Astrocyte (in vitro differentiated cells and primary cell): Measurements from ENCODE around the gene BCOR. TPM values are rescaled to one million over a fixed set of nuclear protein-coding genes. Genes with fewer than 3 reads are reported as not detected.

Experiments
- DNase-seq: peaks from one replicate; pipeline ENCODE4 v3.0.0-alpha.2; 2010; ENCODE audit warnings: low read depth
- FAIRE-seq: peaks from 2 replicates; lab custom pipeline; 2011; peaks lifted over from hg19 to GRCh38; lab: Jason Lieb, UNC
- H2AFZ ChIP-seq: 2 replicates; pipeline ENCODE4 v1.6.0; 2012; ENCODE audit warnings: low read depth, low read length, inconsistent platforms
- H3K27ac ChIP-seq: 2 replicates; pipeline ENCODE4 v1.5.1; 2011; ENCODE audit warnings: low read depth, low read length, inconsistent platforms
- H3K27me3 ChIP-seq: 2 replicates; pipeline ENCODE4 v1.6.0; 2011; ENCODE audit warnings: low read length, inconsistent platforms; ENCODE audit not compliant: insufficient read depth
- H3K36me3 ChIP-seq: 2 replicates; pipeline ENCODE4 v1.5.1; 2011; ENCODE audit warnings: low read length, inconsistent platforms; ENCODE audit not compliant: insufficient read depth
- H3K4me1 ChIP-seq: 2 replicates; pipeline ENCODE4 v1.5.1; 2011; ENCODE audit warnings: low read length, inconsistent platforms; ENCODE audit not compliant: insufficient read depth
- H3K4me2 ChIP-seq: 2 replicates; pipeline ENCODE4 v1.6.0; 2012; ENCODE audit warnings: low read length, inconsistent platforms
- H3K4me3 ChIP-seq: 2 replicates; pipeline ENCODE4 v1.5.1; 2011; ENCODE audit warnings: low read depth, mild to moderate bottlenecking, low read length, inconsistent platforms; ENCODE audit not compliant: insufficient read depth
- H3K79me2 ChIP-seq: 2 replicates; pipeline ENCODE4 v1.6.0; 2012; ENCODE audit warnings: mild to moderate bottlenecking, low read length, inconsistent platforms; ENCODE audit not compliant: insufficient read depth
- H3K9ac ChIP-seq: 2 replicates; pipeline ENCODE4 v1.6.0; 2012; ENCODE audit warnings: mild to moderate bottlenecking, low read length, inconsistent platforms
- H3K9me3 ChIP-seq: 2 replicates; pipeline ENCODE4 v1.5.1; 2012; ENCODE audit warnings: low read depth, mild to moderate bottlenecking, low read length, inconsistent platforms; ENCODE audit not compliant: insufficient read depth
- H4K20me1 ChIP-seq: 2 replicates; pipeline ENCODE4 v1.6.0; 2012; ENCODE audit warnings: low read length, inconsistent platforms; ENCODE audit not compliant: insufficient read depth
- H3K27ac Mint-ChIP-seq: one replicate; pipeline ENCODE4 v1.8.0; 2021; ENCODE audit warnings: mild to moderate bottlenecking, mixed read lengths; ENCODE audit not compliant: unreplicated experiment
- H3K27me3 Mint-ChIP-seq: one replicate; pipeline ENCODE4 v1.8.0; 2021; ENCODE audit warnings: low read depth, mixed read lengths; ENCODE audit not compliant: unreplicated experiment
- H3K36me3 Mint-ChIP-seq: one replicate; pipeline ENCODE4 v1.8.0; 2021; ENCODE audit warnings: low read depth, mixed read lengths; ENCODE audit not compliant: unreplicated experiment
- H3K4me1 Mint-ChIP-seq: one replicate; pipeline ENCODE4 v1.8.0; 2021; ENCODE audit warnings: low read depth, mixed read lengths; ENCODE audit not compliant: unreplicated experiment
- H3K4me3 Mint-ChIP-seq: one replicate; pipeline ENCODE4 v1.8.0; 2021; ENCODE audit warnings: mild to moderate bottlenecking, moderate library complexity, mixed read lengths; ENCODE audit not compliant: unreplicated experiment
- H3K9me3 Mint-ChIP-seq: one replicate; pipeline ENCODE4 v1.8.0; 2021; ENCODE audit warnings: mild to moderate bottlenecking, mixed read lengths; ENCODE audit not compliant: unreplicated experiment
- CTCF ChIP-seq: IDR thresholded peaks from 2 replicates; pipeline ENCODE4 v1.5.1; 2011; ENCODE audit warnings: low read depth, mild to moderate bottlenecking, inconsistent platforms, low read length, moderate library complexity; ENCODE audit not compliant: insufficient read depth
- EZH2 ChIP-seq: IDR thresholded peaks from 2 replicates; pipeline ENCODE4 v1.6.1; 2012; ENCODE audit warnings: mild to moderate bottlenecking, low read length, inconsistent platforms; ENCODE audit not compliant: insufficient read depth
- total RNA-seq: library from RNA; stranded (reverse); gene quantifications from 2 replicates; pipeline ENCODE4 v1.2.1, GENCODE V29; 2021

BCOR gene
- total RNA-seq, 1 donor from 2014 or later = 9.0 TPM

- no peak for FAIRE-seq
- peak overlapping the region; percentile 26 for H3K27ac Mint-ChIP-seq
- Histone ChIP-seq H2AFZ (no peak overlapping the region), H3K4me3 (no peak overlapping the region), H3K27ac (no peak overlapping the region), H3K9ac (no peak overlapping the region), H3K9me3 (no peaks in the 10 kb centered on the region), H3K79me2 (peaks cover 3% of the 10 kb centered on the region), H4K20me1 (no peaks in the 10 kb centered on the region), H3K27me3 (no peaks in the 10 kb centered on the region), H3K36me3 (no peaks in the 10 kb centered on the region), H3K4me1 (peaks cover 8% of the 10 kb centered on the region), H3K4me2 (peak overlapping the region; percentile 33)
- H3K4me1 Mint-ChIP-seq = no peaks in the 10 kb centered on the region
- no peaks in the 10 kb centered on the region for H3K9me3 Mint-ChIP-seq
- H3K27me3 Mint-ChIP-seq = peaks cover 6% of the 10 kb centered on the region
- TF ChIP-seq EZH2 = no peak
- no peak for TF ChIP-seq CTCF
- H3K36me3 Mint-ChIP-seq = no peaks in the 10 kb centered on the region
- no peak overlapping the region for H3K4me3 Mint-ChIP-seq
- no peak for DNase-seq
Measured at GRCh38 chrX:40100537-40101429, 3.0 kb upstream of the BCOR start.

GRCh38 chrX:40100141-40100536 lies 2.4 kb upstream of the BCOR start:
- Histone ChIP-seq H3K27ac (no peak overlapping the region), H2AFZ (no peak overlapping the region), H3K36me3 (no peaks in the 10 kb centered on the region), H3K4me1 (peaks cover 5% of the 10 kb centered on the region), H3K4me2 (peak overlapping the region; percentile 33), H3K79me2 (peaks cover 9% of the 10 kb centered on the region), H3K9me3 (no peaks in the 10 kb centered on the region), H3K27me3 (no peaks in the 10 kb centered on the region), H3K4me3 (no peak overlapping the region), H4K20me1 (peaks cover 6% of the 10 kb centered on the region), H3K9ac (no peak overlapping the region)
- FAIRE-seq = peak; percentile 87
- H3K36me3 Mint-ChIP-seq = no peaks in the 10 kb centered on the region
- no peak for DNase-seq
- TF ChIP-seq EZH2 (no peak), CTCF (no peak)
- no peaks in the 10 kb centered on the region for H3K9me3 Mint-ChIP-seq
- H3K4me1 Mint-ChIP-seq = no peaks in the 10 kb centered on the region
- no peak overlapping the region for H3K4me3 Mint-ChIP-seq
- peak overlapping the region; percentile 66 for H3K27ac Mint-ChIP-seq
- peaks cover 6% of the 10 kb centered on the region for H3K27me3 Mint-ChIP-seq
